ENCODE measurements around the gene MFNG. TPM values are rescaled to one million over a fixed set of nuclear protein-coding genes. Genes with fewer than 3 reads are reported as not detected.

Gene MFNG
- total and polyA plus RNA-seq, 4 donors = 14.3 to 46.7 (median 31.0) TPM

- Histone ChIP-seq H3K9ac (ENCODE audit: insufficient read depth in 1 of 2, low read length in 2 of 2) (no peak overlapping the region), H3K4me3 (no peak overlapping the region), H3K36me3 (ENCODE audit: control insufficient read depth in 4 of 4, insufficient read depth in 4 of 4, low read length in 4 of 4) (no peaks in the 10 kb centered on the region), H3K27me3 (ENCODE audit: control insufficient read depth in 3 of 3, insufficient read depth in 3 of 3, low read length in 2 of 3) (no peaks in the 10 kb centered on the region), H3K9me3 (ENCODE audit: control insufficient read depth in 4 of 4, insufficient read depth in 3 of 4, low read length in 3 of 4) (no peaks in the 10 kb centered on the region), H3K27ac (ENCODE audit: low read depth in 1 of 2, low read length in 1 of 2) (no peak overlapping the region), H3K4me1 (ENCODE audit: control insufficient read depth in 5 of 5, insufficient read depth in 5 of 5, low read length in 5 of 5) (peaks cover 0 to 4% (median 0%) of the 10 kb centered on the region in 5 donors)
- DNase-seq (no peak), ATAC-seq (ENCODE audit: insufficient read depth, low FRiP score) (no peak)
- WGBS, 2 donors = 89 to 91% methylated on average over 12 of the region's 12 CpGs
- TF ChIP-seq, protein P1, sequence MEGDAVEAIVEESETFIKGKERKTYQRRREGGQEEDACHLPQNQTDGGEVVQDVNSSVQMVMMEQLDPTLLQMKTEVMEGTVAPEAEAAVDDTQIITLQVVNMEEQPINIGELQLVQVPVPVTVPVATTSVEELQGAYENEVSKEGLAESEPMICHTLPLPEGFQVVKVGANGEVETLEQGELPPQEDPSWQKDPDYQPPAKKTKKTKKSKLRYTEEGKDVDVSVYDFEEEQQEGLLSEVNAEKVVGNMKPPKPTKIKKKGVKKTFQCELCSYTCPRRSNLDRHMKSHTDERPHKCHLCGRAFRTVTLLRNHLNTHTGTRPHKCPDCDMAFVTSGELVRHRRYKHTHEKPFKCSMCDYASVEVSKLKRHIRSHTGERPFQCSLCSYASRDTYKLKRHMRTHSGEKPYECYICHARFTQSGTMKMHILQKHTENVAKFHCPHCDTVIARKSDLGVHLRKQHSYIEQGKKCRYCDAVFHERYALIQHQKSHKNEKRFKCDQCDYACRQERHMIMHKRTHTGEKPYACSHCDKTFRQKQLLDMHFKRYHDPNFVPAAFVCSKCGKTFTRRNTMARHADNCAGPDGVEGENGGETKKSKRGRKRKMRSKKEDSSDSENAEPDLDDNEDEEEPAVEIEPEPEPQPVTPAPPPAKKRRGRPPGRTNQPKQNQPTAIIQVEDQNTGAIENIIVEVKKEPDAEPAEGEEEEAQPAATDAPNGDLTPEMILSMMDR (IDR thresholded peaks at IDR 0.05; ENCODE audit: control extremely low read depth, extremely low read depth) = no peak
Measured at GRCh38 chr22:37526376-37526775, 40.2 kb upstream of the MFNG start.

DNA sequence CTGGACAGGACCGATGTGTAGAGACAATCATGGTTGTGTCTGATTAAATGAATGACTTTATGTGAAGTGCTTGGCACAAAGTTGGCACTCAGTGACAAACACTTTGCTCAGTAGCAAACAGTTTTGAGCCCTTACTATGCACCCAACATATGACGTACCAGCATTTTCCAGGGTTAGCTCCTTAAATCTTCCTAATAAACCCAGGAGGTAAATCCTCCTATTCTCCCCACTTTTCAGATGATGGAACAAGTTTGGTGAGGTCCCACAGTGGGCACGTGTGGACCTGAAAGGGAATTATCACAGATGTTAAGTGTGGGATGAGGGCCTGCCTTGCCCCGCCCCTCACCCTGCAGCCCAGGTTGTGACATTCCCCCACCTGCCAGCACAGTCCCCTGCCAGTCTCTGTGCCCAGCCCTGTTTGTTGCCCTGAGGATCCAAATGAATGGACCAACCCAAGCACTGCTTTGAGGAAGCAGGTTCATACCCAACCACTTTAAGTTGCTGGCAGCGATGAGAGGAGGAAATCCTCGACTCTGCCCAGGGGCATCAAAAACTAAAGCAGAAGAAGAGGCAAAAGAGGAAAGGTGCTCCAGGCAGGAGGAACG, 39.7 kb upstream of the MFNG start:
- DNase-seq (no peak), ATAC-seq (ENCODE audit: insufficient read depth, low FRiP score) (no peak)
- Histone ChIP-seq H3K36me3 (ENCODE audit: control insufficient read depth in 4 of 4, insufficient read depth in 4 of 4, low read length in 4 of 4) (no peaks in the 10 kb centered on the region), H3K27me3 (ENCODE audit: control insufficient read depth in 3 of 3, insufficient read depth in 3 of 3, low read length in 2 of 3) (no peaks in the 10 kb centered on the region), H3K9ac (ENCODE audit: insufficient read depth in 1 of 2, low read length in 2 of 2) (no peak overlapping the region), H3K4me3 (no peak overlapping the region), H3K9me3 (ENCODE audit: control insufficient read depth in 4 of 4, insufficient read depth in 3 of 4, low read length in 3 of 4) (no peaks in the 10 kb centered on the region), H3K27ac (ENCODE audit: low read depth in 1 of 2, low read length in 1 of 2) (no peak overlapping the region), H3K4me1 (ENCODE audit: control insufficient read depth in 5 of 5, insufficient read depth in 5 of 5, low read length in 5 of 5) (peaks cover 0 to 4% (median 0%) of the 10 kb centered on the region in 5 donors)
- TF ChIP-seq, protein P1 (IDR thresholded peaks at IDR 0.05; ENCODE audit: control extremely low read depth, extremely low read depth) = no peak
- WGBS, 2 donors = 65 to 67% methylated on average over 7 of the region's 7 CpGs

DNA sequence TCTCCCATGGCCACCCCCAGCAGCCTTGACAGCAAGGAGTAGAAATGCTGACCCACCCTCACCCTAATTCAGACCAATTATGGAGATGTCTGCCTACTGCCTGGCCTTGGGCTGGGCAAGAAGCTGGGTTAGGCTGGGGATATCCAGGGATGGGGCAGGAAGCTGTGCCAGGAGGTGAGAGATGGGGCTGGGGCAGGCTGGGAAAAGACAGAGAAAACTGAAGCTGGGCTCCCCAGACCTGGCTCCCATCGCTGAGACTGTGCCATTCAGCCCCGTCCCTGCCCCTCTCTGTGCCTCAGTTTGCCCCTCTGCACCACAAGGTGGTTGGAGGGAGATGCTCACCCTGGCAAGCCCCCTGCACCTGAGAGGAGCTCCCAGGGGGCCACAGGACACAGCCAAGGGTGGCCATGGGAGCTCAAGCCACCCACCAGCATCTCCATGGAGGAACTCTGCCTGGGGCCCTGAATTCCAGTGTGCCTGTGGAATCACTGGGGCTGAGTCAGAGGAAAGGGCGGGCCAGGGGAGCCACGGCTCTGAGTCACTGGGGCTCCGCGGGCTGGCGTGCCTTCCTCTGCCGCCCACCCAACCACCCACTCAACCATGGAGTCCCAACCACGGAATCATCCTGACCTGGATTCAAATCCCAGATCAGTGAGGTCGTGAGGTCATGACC, 39.0 kb upstream of the MFNG start:
- DNase-seq (no peak), ATAC-seq (ENCODE audit: insufficient read depth, low FRiP score) (peak; percentile 60)
- peaks cover 0 to 7% (median 0%) of the 10 kb centered on the region in 5 donors for H3K4me1 ChIP-seq (ENCODE audit: control insufficient read depth in 5 of 5, insufficient read depth in 5 of 5, low read length in 5 of 5)
- H3K27me3 ChIP-seq (ENCODE audit: control insufficient read depth in 3 of 3, insufficient read depth in 3 of 3, low read length in 2 of 3) = no peaks in the 10 kb centered on the region
- no peak overlapping the region for H3K4me3 ChIP-seq
- H3K9me3 ChIP-seq (ENCODE audit: control insufficient read depth in 4 of 4, insufficient read depth in 3 of 4, low read length in 3 of 4) = no peaks in the 10 kb centered on the region
- H3K27ac ChIP-seq (ENCODE audit: low read depth in 1 of 2, low read length in 1 of 2) = no peak overlapping the region
- TF ChIP-seq, protein P1 (IDR thresholded peaks at IDR 0.05; ENCODE audit: control extremely low read depth, extremely low read depth) = no peak
- 52 to 59% methylated on average over 10 of the region's 10 CpGs for WGBS, 2 donors
- no peaks in the 10 kb centered on the region for H3K36me3 ChIP-seq (ENCODE audit: control insufficient read depth in 4 of 4, insufficient read depth in 4 of 4, low read length in 4 of 4)
- H3K9ac ChIP-seq (ENCODE audit: insufficient read depth in 1 of 2, low read length in 2 of 2) = no peak overlapping the region

Data from lung (tissue), 12 donors.